Lung (tissue), 12 donors: ENCODE measurements around the gene PLCD1. TPM values are rescaled to one million over a fixed set of nuclear protein-coding genes. Genes with fewer than 3 reads are reported as not detected.
A peak's percentile ranks its signal among the peaks of the same experiment; 100 is the strongest.

Experiments
- ATAC-seq: fragments of 200-7000 bp; cut with Tn5 transposase; one replicate; pipeline ENCODE4 v1.9.1; 2020; ENCODE audit warnings: moderate number of reproducible peaks; ENCODE audit not compliant: insufficient read depth, low FRiP score
- DNase-seq, 3 donors: peaks; one replicate each; pipeline ENCODE4 v3.0.0-alpha.2; 2013 to 2017
- H3K27ac ChIP-seq, 2 donors: one replicate each; pipeline ENCODE4 v1.5.1; 2013; ENCODE audit warnings: mild to moderate bottlenecking in 2 of 2, moderate library complexity in 2 of 2, control low read depth in 1 of 2, inconsistent platforms in 1 of 2, low read depth in 1 of 2, low read length in 1 of 2
- H3K27me3 ChIP-seq, 3 donors: one replicate each; pipeline ENCODE4 v1.5.1; 2013; ENCODE audit warnings: low read length in 2 of 3; ENCODE audit not compliant: control insufficient read depth in 3 of 3, insufficient read depth in 3 of 3
- H3K36me3 ChIP-seq, 4 donors: one replicate each; pipeline ENCODE4 v1.5.1; 2013; ENCODE audit warnings: low read length in 4 of 4, mild to moderate bottlenecking in 1 of 4, moderate library complexity in 1 of 4; ENCODE audit not compliant: control insufficient read depth in 4 of 4, insufficient read depth in 4 of 4
- H3K4me1 ChIP-seq, 5 donors: one replicate each; pipeline ENCODE4 v1.5.1; 2013; ENCODE audit warnings: low read length in 5 of 5, mild to moderate bottlenecking in 2 of 5, moderate library complexity in 1 of 5; ENCODE audit not compliant: control insufficient read depth in 5 of 5, insufficient read depth in 5 of 5
- H3K4me3 ChIP-seq: one replicate; pipeline ENCODE4 v1.5.1; 2013; ENCODE audit warnings: mild to moderate bottlenecking, control low read depth, moderate library complexity
- H3K9ac ChIP-seq, 2 donors: one replicate each; pipeline ENCODE4 v1.5.1; 2013; ENCODE audit warnings: low read length in 2 of 2, control low read depth in 1 of 2; ENCODE audit not compliant: insufficient read depth in 1 of 2
- H3K9me3 ChIP-seq, 4 donors: one replicate each; pipeline ENCODE4 v1.5.1; 2013; ENCODE audit warnings: low read length in 3 of 4, mild to moderate bottlenecking in 1 of 4, moderate library complexity in 1 of 4; ENCODE audit not compliant: control insufficient read depth in 4 of 4, insufficient read depth in 3 of 4
- WGBS, 2 donors: extraction: QIAGEN DNeasy Blood & Tissue Kit; methylation state at CpG; one replicate each; pipeline ENCODE4 v1.1.7; 2013; 5-methylcytosine and 5-hydroxymethylcytosine counted together
- polyA plus RNA-seq, 2 donors: library from polyadenylated mRNA; stranded (reverse); fragments of 200-250 nt; gene quantifications; one replicate each; pipeline ENCODE4 v1.2.1, GENCODE V29; 2013
- total RNA-seq, 2 donors: library from RNA; depleted of rRNA in 1 of 2; stranded (reverse); fragments of >200 nt in 1 of 2; gene quantifications; one replicate each; pipeline ENCODE4 v1.2.1, GENCODE V29; 2014 to 2021
- TF ChIP-seq, protein P1 (sequence below): IDR thresholded peaks from 2 replicates; pipeline ENCODE4 v1.5.1; 2012; ENCODE audit warnings: mild to moderate bottlenecking; ENCODE audit errors: control extremely low read depth, extremely low read depth
- donor health status: control.
- donor health status: control.
- donor health status: Bipolar disorder and iron deficiency.
- donor health status: healthy.
- donor health status: DM: yes; HTN: yes; CAD: no.

Gene PLCD1
- total and polyA plus RNA-seq, 4 donors = 16.9 to 55.3 (median 21.3) TPM

DNA sequence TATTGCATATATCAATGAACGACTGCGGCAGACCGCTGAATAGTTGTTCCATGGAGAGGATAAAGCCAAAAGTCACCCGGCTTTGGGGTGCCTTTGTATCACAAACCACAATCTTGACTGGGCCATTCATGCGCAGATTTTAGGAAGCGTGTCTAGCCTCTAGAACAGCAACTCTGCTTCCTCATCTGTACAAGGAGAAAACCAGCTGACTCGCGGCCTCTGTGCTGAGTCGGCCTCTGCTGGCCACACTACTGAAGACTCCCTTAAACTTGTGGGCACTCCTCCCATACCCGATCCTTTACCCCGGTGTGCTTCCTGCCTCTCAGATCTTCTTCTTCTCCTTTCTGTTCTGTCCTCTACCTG is 10.4 kb upstream of the PLCD1 start:
- DNase-seq = peak; percentile 57 to 63 (median 57)
- WGBS, 2 donors = 13 to 26% methylated on average over 11 of the region's 11 CpGs

DNA sequence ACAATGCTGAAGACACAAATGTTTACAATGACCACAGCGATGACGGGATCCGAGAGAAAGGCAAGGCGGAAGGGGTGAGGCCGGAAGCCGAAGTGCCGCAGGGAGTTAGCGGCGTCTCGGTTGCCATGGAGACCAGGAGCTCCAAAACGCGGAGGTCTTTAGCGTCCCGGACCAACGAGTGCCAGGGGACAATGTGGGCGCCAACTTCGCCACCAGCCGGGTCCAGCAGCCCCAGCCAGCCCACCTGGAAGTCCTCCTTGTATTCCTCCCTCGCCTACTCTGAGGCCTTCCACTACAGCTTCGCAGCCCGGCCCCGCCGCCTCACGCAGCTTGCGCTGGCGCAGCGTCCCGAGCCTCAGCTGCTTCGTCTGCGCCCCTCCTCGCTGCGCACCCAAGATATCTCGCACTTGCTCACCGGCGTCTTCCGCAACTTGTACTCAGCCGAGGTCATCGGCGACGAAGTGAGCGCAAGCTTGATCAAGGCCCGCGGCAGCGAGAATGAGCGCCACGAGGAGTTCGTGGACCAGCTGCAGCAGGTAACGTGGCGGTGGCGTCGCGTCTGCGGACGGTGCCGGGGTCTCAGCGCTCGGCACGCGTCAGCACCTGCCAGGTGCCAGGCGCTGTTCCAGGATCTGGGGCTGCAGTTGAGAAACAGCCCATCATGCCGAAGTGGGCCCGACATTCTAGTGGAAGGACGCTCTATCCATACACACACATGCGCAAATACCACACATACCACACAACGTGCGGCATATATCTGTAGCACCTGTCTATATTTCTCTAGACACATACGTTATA is 9.9 kb upstream of the PLCD1 start, which contains the start of gene DLEC1:
Gene DLEC1 (plus strand): TSS at position 108 of the 798 bp plus-strand sequence. CDS start 18 bp downstream, at position 126.
- DNase-seq (peak; percentile 78 to 81 (median 80)), ATAC-seq (peak; percentile 74)
- WGBS, 2 donors = 1 to 3% methylated on average over 67 of the region's 67 CpGs
- no peaks in the 10 kb centered on the region for H3K9me3 ChIP-seq
- peak within 1 kb of the TSS in 1 of 2 donors; percentile 67 for H3K27ac ChIP-seq
- peaks cover 0 to 12% (median 5%) of the 10 kb centered on the region in 5 donors for H3K4me1 ChIP-seq
- H3K4me3 ChIP-seq = peak within 1 kb of the TSS; percentile 45
- peak within 1 kb of the TSS in 1 of 2 donors; percentile 43 for H3K9ac ChIP-seq
- TF ChIP-seq, protein P1, sequence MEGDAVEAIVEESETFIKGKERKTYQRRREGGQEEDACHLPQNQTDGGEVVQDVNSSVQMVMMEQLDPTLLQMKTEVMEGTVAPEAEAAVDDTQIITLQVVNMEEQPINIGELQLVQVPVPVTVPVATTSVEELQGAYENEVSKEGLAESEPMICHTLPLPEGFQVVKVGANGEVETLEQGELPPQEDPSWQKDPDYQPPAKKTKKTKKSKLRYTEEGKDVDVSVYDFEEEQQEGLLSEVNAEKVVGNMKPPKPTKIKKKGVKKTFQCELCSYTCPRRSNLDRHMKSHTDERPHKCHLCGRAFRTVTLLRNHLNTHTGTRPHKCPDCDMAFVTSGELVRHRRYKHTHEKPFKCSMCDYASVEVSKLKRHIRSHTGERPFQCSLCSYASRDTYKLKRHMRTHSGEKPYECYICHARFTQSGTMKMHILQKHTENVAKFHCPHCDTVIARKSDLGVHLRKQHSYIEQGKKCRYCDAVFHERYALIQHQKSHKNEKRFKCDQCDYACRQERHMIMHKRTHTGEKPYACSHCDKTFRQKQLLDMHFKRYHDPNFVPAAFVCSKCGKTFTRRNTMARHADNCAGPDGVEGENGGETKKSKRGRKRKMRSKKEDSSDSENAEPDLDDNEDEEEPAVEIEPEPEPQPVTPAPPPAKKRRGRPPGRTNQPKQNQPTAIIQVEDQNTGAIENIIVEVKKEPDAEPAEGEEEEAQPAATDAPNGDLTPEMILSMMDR = no peak
- peaks cover 0 to 10% (median 0%) of the 10 kb centered on the region in 3 donors for H3K27me3 ChIP-seq
- no peaks in the 10 kb centered on the region for H3K36me3 ChIP-seq

More for the DNA sequence above, 10.4 kb upstream of the PLCD1 start:
- Histone ChIP-seq H3K9ac (no peak overlapping the region), H3K27me3 (peaks cover 0 to 10% (median 0%) of the 10 kb centered on the region in 3 donors), H3K36me3 (no peaks in the 10 kb centered on the region), H3K4me1 (peaks cover 0 to 12% (median 5%) of the 10 kb centered on the region in 5 donors), H3K4me3 (no peak overlapping the region), H3K9me3 (no peaks in the 10 kb centered on the region), H3K27ac (peak overlapping the region in 1 of 2 donors; percentile 67)
- TF ChIP-seq, protein P1 = peak; percentile 26
- ATAC-seq = peak; percentile 71

DNA sequence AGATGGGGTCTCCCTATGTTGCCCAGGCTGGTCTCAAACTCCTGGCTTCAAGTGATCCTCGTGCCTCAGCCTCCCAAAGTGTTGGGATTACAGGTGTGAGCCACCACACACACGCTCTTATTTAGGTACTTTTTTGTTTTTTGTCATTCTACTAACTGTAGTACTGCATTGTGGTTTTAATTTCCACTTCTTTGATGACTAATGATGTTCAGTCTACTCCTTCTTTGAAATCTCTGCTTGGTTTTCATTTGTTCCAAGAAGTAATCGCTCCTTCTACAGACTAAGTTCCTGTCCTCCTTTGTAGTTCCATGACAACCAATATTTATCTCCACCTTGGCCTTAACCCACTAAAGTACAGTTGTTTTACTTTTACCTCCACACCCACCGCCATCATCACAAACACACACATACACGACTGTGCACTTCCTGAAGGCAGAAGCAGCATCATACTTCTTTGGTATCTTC is 9.0 kb upstream of the PLCD1 start:
- no peak overlapping the region for H3K27ac ChIP-seq
- no peak for DNase-seq
- H3K9me3 ChIP-seq = no peaks in the 10 kb centered on the region
- H3K4me1 ChIP-seq = peaks cover 0 to 12% (median 5%) of the 10 kb centered on the region in 5 donors
- no peaks in the 10 kb centered on the region for H3K36me3 ChIP-seq
- peak overlapping the region in 1 of 2 donors; percentile 43 for H3K9ac ChIP-seq
- no peak for ATAC-seq
- H3K27me3 ChIP-seq = peaks cover 0 to 10% (median 0%) of the 10 kb centered on the region in 3 donors
- no peak overlapping the region for H3K4me3 ChIP-seq
- 62 to 66% methylated on average over 5 of the region's 5 CpGs for WGBS, 2 donors
- TF ChIP-seq, protein P1 = no peak
